Measurements from ENCODE around the gene DMD.

DMD gene

GRCh38 chrX:31570658-31571057 is 1640.7 kb downstream of the DMD start:
- DNase-seq, result no peak

- no peak for DNase-seq
These were observed 1647.6 kb downstream of the DMD start for GRCh38 chrX:31563792-31564191.

DNA sequence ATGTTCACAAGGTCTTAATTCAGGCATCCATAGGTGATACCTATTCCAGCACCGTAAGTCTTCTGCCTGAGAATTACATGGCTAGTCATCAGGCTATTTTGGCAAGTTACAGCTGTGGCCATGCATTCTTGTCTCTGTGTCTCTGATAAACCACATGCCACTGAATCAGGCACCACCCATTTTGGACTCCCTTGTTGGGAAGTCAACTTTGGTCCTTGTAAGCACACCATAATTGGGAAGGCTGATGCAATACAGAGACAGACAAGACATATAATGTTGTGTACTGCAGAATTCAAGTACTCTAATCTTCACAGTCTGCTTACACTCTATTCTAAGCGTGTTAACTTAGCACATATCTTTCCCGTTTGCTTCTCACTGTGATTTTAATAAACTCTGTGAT is 1655.8 kb downstream of the DMD start:
- DNase-seq, result no peak

DNA sequence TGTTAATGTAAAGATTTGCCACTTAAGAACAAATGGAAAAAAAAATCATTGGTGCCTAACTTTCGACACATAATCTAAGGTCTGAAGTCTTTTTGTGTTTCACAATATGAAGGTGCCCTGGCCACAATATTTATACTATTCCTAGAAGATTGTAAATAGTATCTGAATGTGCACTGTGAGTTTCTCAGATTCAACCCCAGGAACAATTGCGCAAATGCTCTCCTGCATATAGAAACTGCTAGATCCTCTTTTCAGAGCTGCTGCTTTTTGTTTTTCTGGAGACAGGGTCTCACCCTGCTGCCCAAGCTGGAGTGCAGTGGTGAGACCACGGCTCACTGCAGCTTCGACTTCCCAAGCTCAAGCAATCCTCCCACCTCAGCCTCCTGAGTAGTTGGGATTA is 1659.4 kb downstream of the DMD start:
- DNase-seq, result no peak

DNA sequence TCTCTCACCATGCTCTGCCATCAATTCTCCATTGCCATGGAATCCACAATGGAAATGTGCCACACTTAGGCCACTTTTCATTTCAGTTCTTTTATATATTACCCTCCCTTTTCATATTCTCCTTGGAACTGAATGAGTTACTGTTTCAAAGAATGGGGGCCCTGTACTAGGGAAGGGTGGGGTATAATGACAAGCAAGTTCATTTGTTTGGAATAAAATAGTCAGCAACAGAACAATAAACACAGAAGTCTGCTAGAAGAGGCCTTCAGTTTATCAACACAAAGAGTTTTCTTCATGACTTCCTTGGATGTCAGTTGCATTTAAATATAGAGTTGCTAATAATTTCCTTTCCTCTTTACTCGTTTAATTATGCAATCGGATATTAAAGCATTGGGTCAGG is 1661.2 kb downstream of the DMD start:
- no peak for DNase-seq

DNA sequence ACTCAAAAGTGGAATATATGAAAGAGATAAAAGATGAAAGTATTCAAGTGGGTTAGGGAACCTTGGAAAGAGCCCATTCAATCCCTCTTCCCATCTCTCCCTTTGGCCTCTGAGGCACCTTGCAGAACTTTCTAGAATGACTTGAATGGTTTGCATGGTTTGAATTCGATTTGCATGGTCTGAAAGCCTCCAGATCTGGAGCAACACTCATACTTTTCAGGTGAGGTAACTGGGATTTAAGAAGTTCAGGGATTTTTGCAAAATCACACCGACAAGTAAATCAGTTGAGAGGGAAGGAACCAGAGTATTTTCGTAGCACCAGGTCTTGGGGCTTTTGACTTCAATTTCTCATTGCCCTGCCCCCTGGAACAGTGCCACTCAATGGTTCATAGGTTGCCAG is 1663.5 kb downstream of the DMD start:
- no peak for DNase-seq

GRCh38 chrX:31547416-31547815 is 1663.9 kb downstream of the DMD start:
- DNase-seq, result no peak

- no peak for DNase-seq
These were observed 1665.2 kb downstream of the DMD start for GRCh38 chrX:31546126-31546525.

DNA sequence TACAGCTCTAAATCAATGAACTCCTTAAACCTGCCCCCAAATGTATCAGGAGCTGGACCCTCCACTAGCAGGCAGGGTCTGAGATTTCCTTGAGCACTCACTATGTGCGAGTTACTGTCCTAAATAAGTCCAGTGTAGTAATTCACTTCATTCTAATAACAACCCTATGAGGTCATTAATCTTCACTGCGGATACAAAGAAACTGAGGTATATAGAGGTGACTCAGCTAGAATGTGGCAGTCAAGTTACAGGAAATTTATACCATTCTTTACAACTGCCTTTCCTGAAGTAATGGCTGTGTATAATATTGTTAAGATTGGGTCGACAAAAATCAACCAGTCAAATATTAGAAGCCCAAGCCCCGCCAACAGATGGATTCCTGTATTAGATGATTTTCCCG is 1665.6 kb downstream of the DMD start:
- no peak for DNase-seq

GRCh38 chrX:31545191-31545590 is 1666.2 kb downstream of the DMD start:
- DNase-seq, result no peak

DNA sequence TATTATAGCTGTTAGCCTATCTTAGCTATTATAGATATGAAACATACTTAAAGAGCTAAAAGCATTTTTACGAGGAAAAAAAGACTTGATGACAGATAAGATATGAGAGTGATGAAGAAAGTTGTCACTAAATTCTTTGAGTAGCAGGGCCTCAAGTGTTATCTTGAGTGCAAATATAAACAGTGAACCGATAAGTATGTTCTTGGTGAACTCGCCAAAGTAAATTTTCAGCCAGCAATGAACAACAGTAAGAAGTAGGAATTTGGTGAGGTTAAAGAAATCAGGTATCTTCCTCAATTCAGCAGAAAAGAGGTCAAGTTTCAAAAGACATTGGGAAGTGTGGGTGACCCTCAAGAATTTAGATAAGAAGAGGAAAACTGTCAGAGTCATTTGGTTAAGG is 1667.7 kb downstream of the DMD start:
- no peak for DNase-seq

DNA sequence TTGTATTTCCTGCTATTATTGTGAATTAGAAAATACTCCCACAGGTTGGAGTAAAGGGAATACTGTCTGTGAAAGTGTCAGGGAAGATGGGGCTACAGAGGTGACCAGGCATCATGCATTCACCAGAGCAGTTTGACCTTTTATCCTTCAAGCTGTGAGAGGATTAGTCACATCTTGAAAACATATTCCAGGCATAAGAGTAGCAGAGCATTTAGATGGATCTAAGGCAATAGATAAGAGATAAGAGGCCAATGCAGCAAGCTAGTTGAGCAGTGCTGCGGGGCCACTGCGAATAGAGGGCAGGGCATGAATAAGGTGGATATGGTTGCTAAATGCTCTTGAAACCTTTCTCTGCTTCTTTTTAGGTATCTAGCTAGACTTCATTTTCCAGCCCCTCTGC is 1668.8 kb downstream of the DMD start:
- DNase-seq, result no peak

DNA sequence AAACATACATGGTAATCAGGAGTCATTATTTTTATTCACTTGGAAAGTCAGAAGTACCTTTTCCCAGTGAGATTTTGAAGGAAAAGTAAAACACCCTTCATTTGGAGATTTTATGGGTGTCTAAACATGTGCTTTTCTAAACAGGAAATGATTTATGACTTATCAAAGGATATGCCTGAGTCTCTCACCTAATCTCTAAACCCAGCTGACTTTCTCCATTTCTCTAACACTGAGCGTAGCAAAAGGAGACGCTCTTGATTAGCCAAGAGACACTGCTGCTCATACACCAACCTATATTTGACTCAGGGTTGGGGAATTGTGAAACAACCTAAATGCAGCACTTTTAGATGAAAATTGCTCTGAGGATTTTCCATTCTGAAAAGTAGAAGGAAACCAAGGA is 1671.0 kb downstream of the DMD start:
- no peak for DNase-seq

DNA sequence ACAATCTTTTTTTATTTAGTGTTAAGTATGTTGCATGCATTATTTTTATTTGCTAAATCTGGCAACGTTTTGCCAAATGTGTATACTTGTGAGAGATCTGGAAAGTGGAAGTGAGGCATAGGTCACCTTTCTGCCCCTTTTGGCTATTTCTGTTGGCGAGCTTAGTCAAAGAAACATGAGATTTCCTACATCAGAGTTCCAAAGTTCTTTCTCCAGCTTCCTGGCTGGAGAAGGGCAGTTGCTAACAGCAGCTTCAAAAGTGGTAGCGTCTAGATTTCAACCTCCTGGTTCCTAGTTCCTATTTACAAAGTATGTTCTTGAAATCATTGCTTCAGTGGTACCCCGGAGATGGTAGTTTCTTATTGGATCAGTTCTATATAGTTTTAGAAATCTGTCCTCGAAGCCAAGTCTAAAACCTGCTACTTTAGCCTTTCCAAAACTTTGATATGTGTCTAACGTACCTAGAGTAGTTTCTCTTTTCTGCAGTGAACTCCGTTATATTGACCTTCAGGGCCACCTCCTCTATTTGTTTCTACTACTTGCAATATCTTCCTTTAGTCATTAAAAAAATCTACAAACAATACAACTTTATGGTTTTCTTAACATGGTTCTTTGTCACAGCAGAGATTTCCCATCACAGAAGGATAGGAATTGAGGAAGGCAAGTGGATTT is 1683.8 kb downstream of the DMD start:
- DNase-seq, result no peak

DNA sequence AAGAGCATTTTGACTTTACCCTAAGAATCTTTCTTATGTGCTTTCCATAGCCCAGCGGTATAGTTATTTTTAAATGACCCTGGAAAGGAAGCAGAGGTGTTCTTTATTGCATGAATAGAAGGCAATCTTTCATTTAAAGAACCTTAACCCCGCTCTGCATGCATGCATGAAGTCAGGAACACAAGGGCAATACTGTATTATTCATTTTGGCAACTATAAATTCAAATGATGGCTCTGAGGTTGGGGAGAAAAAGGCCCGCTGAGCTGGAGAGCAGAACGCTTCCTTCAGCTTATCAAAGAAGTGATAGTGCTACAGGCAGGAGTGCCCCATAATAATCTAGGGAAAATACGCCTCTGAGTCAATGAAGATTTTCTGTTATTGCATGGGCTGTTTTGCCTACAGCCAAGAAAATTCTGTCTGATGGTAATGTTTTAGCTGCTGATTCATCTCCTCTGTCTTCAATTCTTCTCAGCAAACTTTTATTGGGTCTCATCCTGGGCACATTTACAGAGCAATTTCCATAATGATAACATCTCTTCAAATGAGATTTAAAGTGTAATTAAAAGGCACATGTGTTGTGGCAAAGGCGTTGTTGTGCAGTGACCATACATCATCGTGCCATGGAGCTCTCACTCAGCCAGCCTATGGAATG is 1687.3 kb downstream of the DMD start:
- DNase-seq, result no peak

DNA sequence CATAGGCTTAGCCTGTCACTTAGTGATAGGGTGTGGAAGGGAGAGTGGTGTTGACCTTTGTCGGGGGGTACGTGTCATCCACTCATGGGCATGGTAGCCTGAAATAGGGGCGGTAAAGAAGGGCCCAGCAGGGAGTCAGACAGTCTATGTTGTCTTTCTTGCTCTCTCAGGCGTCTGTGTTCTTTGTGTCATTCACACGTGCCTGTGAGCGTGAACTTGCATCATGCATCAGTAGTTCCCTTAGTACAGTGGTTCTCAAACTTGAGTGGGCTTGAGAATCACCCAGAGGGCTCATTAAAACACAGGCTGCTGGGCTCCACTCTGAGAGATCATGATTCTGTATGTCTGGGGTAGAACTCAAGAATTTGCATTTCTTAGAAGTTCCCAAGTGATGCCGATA is 1688.6 kb downstream of the DMD start:
- no peak for DNase-seq

DNA sequence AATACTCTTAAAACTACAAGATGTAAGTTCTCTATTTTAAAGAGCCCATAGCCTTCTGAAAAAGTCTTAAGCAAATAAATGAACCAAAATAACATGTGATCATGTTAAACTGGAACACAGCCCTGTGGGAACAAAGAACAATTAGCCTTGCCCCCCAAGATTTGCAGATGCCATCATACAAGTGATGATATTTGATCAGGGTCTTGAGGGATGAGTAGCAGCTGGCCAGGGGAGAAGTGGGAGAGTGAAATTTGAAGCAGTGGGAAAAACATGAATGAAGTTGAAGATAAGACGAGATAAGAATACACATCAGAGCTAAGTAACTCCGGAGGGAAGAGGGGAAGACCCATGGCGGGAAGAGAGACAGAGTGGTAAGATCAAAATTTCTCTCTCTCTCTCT is 1689.4 kb downstream of the DMD start:
- no peak for DNase-seq

DNA sequence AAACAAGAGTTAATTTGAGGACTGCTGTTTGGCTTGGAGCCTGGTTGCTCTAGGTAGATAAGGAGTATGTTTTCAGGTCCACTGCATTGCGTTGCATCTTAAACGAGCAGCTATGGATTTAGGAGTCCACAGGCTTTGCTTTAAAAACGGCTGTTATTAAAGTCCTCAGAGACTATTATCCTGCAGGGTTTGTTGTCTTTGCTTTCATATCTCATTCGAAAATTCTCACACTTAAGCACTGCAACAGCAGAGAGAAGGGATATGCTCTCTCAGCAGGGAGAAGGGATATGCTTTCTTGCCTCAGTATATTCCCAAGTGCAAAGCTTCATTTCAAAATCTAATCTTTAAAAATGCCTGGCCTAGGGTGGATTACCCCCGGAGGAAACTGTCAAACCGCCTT is 1694.8 kb downstream of the DMD start:
- no peak for DNase-seq

DNA sequence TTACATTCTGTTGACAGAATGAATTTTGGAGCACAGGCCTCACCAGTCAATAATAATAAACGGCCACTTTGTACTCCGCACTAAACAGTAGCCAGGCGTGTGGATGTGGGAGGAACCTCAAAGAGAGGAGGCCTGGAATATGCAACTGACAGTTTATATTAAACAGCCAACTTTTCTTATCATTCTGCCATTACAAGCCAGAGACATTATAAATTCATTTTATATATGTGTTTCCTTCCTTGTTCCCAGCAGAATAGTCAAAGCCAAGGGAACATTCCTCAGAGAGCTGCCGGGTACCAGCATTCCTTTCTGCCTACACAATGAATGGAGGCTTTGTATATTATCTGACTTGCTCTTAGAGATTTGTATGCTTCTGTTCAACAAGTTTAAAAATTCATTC is 1703.0 kb downstream of the DMD start:
- no peak for DNase-seq

DNA sequence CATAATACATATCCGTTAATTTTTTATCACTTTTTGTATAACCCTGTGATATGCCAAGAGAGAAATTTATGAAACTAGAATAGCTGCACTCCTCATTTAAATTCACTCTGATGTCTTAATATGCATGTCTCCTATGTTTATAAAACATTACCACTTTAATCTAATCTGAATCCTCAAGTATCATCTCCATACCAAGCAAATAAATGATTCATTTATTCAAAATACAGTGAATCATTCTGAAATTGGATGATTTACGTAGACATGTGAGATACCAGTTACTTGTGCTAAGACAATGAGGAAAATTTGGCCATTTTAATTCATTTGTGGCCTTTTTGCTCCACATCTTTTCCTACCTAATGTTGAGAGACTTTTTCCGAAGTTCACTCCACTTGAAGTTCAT is 1704.4 kb downstream of the DMD start:
- DNase-seq, result no peak

DNA sequence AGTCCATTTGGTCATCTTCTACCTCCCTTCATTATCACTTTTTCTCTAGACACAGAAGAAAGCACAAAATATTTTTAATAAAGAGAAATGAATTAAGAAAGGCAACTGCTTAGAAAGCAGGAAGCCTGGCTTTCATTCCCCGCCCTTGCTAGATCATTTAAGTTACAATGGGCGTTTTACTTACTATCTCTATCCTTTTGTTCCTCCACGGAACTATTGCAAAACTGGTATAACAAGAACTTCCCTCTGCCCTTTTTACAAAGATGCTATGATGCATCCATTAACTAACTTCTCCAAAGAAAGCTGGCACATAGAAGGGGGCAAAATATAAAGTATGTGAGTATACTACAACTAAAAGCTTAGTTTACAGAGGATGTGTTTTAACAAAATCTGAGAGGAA is 1705.0 kb downstream of the DMD start:
- no peak for DNase-seq

GRCh38 chrX:31500921-31501320 is 1710.4 kb downstream of the DMD start:
- DNase-seq, result no peak

- no peak for DNase-seq
These were observed 1712.2 kb downstream of the DMD start for GRCh38 chrX:31499109-31499508.

GRCh38 chrX:31497086-31497485 is 1714.3 kb downstream of the DMD start:
- no peak for DNase-seq

DNA sequence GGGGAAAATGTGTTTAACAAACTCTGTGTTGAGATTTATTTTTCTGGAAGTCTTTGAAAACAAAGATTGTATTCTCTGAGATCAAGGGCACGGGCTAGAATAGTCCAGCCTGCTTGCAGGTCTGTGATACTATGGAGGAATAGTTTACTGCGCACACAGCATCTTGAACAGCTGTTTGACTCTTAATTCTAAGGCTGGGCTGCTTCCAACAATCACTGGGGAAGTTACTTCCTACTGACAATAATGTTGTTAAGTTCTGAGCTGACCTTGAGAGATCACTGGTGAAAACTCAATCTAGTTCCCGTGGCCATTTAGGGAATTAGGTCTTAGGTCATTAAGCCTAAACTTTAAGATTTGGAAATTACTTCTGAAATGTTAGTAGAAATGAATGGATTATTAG is 1723.4 kb downstream of the DMD start:
- DNase-seq, result no peak
